ENCODE results near the gene GAD1.

DNA sequence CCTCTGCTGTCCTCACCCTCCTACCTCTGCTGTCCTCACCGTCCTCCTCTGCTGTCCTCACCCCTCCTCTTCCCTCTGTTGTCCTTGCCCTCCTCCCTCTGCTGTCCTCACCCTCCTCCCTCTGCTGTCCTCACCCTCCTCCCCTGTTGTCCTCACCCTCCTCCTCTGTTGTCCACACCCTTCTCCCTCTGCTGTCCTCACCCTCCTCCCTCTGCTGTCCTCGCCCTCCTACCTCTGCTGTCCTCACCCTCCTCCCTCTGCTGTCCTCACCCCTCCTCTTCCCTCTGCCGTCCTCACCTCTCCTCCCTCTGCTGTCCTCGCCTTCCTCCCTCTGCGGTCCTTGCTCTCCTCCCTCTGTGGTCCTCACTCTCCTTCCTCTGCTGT is 11.8 kb downstream of the GAD1 start:
- no peak for TF ChIP-seq JUN (IDR thresholded peaks at IDR 0.05; ENCODE audit: low read depth, low read length)
- TF ChIP-seq CTCF (IDR thresholded peaks at IDR 0.05; ENCODE audit: control extremely low read depth in 1 of 3, insufficient read depth in 1 of 3, low read depth in 1 of 3, low read length in 3 of 3), result no peak
- TF ChIP-seq NRF1 (IDR thresholded peaks at IDR 0.05; ENCODE audit: low read depth, low read length), result no peak
- TF ChIP-seq POLR2A (IDR thresholded peaks at IDR 0.05; ENCODE audit: control extremely low read depth in 1 of 2, low read depth in 2 of 2, low read length in 2 of 2), result no peak
- no peak for TF ChIP-seq SP2 (IDR thresholded peaks at IDR 0.05; ENCODE audit: low read length)
- no peak for TF ChIP-seq SAP30 (IDR thresholded peaks at IDR 0.05; ENCODE audit: insufficient read depth, insufficient replicate concordance, low read length)
- TF ChIP-seq GABPA (IDR thresholded peaks at IDR 0.05; ENCODE audit: borderline replicate concordance, insufficient read depth, low read length), result no peak
- no peak for TF ChIP-seq POLR2AphosphoS5 (IDR thresholded peaks at IDR 0.05; ENCODE audit: low read depth, low read length)
- no peak for TF ChIP-seq EZH2 (IDR thresholded peaks at IDR 0.05; ENCODE audit: low read depth, low read length, severe bottlenecking)
- no peak for TF ChIP-seq SUZ12 (IDR thresholded peaks at IDR 0.05; ENCODE audit: low read length)
- TF ChIP-seq KDM5A (IDR thresholded peaks at IDR 0.05; ENCODE audit: low read length), result no peak
